Measurements from ENCODE around the gene SNX8. TPM values are rescaled to one million over a fixed set of nuclear protein-coding genes. Genes with fewer than 3 reads are reported as not detected.
"Not testable (repeated sequence)": the region's sequence is repeated elsewhere in the genome, so short reads cannot be mapped to it uniquely, and the experiment has no call there.

The SNX8 gene, protein sequence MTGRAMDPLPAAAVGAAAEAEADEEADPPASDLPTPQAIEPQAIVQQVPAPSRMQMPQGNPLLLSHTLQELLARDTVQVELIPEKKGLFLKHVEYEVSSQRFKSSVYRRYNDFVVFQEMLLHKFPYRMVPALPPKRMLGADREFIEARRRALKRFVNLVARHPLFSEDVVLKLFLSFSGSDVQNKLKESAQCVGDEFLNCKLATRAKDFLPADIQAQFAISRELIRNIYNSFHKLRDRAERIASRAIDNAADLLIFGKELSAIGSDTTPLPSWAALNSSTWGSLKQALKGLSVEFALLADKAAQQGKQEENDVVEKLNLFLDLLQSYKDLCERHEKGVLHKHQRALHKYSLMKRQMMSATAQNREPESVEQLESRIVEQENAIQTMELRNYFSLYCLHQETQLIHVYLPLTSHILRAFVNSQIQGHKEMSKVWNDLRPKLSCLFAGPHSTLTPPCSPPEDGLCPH
- 26.0 and 27.7 TPM in 2 replicates for total RNA-seq (2014; rRNA removed)
- 83.1 TPM for polyA plus RNA-seq (2012)

- peak; percentile 79 for DNase-seq (ENCODE audit: low read depth)
These were observed at the start of gene SNX8 for GRCh38 chr7:2314209-2314955. Gene SNX8 (minus strand): TSS chr7:2314441. CDS start chr7:2314421, 20 bp downstream.

GRCh38 chr7:2362385-2363088, 48.3 kb upstream of the SNX8 start:
- DNase-seq (ENCODE audit: low read depth): no peak

- DNase-seq (ENCODE audit: low read depth): no peak
These were observed 46.6 kb upstream of the SNX8 start for GRCh38 chr7:2360796-2361195.

DNA sequence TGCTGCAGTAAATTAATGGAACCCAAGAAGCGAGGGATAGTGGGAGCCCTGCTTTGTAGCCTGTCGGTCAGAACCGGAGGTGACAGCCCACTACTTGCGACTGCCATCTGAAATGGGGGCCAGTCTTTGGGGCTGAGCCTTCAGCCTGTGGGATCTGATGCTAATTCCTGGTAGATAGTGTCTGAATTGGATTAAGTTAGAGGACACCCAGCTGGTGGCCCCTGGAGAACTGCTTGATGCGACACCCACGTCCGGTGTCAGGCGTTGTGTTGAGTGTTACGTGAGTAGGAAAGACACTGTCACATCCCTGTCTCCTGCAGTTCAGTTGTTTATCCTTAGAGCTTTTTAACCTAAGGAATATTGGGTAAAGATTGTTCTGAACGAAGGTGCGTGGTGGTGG, 45.4 kb upstream of the SNX8 start:
- no peak for DNase-seq (ENCODE audit: low read depth)

GRCh38 chr7:2358968-2359527, 44.8 kb upstream of the SNX8 start:
- no peak for DNase-seq (ENCODE audit: low read depth)

DNA sequence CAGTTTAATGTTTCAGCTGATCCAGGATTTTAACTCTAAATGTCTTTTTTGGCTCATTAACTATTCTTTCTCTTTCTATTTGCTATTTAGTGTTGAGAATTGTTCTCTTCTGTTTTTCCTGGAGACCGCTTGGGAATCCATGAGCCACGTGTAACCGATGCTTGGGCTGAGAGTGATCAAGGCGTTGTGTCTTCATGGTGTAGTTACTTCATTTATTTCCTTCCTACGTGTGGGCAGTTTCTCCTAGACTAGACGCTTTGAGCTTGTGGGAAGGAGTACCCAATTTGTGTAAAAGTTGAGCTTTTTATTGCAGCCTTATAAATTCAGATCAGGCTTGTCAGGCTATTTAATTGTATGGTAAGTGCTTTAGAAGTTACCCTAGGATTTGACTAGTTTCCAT, 43.3 kb upstream of the SNX8 start:
- no peak for DNase-seq (ENCODE audit: low read depth)

- no peak for DNase-seq (ENCODE audit: low read depth)
These were observed 42.9 kb upstream of the SNX8 start for GRCh38 chr7:2357165-2357564.

GRCh38 chr7:2355705-2356008, 41.4 kb upstream of the SNX8 start:
- no peak for DNase-seq (ENCODE audit: low read depth)

DNA sequence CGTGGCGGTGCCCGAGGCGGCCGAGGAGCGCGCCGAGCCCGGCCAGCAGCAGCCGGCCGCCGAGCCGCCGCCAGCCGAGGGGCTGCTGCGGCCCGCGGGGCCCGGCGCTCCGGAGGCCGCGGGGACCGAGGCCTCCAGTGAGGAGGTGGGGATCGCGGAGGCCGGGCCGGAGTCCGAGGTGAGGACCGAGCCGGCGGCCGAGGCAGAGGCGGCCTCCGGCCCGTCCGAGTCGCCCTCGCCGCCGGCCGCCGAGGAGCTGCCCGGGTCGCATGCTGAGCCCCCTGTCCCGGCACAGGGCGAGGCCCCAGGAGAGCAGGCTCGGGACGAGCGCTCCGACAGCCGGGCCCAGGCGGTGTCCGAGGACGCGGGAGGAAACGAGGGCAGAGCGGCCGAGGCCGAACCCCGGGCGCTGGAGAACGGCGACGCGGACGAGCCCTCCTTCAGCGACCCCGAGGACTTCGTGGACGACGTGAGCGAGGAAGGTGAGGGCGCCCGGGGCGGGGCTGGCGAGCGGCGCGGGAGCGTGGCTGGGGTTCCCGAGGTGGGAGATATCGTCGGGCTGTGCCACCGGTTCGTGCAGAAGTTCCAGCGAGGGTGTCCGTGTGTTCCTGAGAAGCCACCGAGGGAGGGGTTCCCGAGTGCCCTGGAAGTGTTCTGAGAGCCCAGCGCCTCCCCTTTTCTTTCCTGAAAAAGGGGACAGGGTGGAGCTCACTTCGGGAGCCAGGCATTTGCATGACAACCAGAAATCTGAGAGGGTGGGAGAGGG, 40.9 kb upstream of the SNX8 start:
- DNase-seq (ENCODE audit: low read depth): peak; percentile 33

DNA sequence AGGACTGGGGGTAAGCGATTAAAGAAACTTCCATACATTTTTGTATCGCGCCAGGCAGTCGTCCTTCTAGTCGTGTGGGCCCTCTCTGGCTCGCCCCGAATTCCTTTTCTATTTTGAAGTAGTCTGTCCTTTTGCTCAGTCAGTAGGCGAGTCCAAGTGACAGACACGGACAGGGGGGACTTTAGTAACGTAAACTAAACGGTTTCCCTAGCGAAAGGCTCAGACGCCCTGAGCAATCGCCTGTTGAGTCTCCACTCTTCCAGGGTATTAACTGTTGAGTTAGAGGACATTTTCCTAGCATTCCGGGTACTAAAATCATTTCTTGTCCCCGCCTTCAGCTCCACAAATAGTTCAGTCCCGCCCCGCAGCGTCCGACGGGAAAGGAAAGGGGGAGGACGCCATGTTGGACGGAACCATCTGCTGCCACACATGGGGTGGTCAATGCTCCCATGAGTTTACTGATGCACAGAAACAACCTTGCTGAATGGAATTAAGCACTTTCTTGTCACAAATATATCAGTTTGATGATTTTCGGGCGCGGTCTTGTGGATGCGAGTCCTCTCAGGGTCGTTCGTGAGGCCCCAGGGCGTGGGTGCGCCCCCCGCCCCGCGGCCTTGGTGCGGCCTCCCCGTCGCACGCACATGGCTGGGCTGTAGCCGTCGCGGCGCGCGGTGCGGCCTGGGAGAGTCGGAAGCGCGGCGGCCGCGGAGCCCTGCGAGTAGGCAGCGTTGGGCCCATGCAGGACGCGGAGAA, 40.1 kb upstream of the SNX8 start, which contains the start of gene EIF3B:
TSS of gene EIF3B (plus strand) at position 642 of the 753 bp plus-strand sequence. CDS start at position 737, 95 bp downstream.
- DNase-seq (ENCODE audit: low read depth): peak; percentile 96

- DNase-seq (ENCODE audit: low read depth): peak; percentile 91
These were observed 39.6 kb upstream of the SNX8 start for GRCh38 chr7:2353936-2354185.

DNA sequence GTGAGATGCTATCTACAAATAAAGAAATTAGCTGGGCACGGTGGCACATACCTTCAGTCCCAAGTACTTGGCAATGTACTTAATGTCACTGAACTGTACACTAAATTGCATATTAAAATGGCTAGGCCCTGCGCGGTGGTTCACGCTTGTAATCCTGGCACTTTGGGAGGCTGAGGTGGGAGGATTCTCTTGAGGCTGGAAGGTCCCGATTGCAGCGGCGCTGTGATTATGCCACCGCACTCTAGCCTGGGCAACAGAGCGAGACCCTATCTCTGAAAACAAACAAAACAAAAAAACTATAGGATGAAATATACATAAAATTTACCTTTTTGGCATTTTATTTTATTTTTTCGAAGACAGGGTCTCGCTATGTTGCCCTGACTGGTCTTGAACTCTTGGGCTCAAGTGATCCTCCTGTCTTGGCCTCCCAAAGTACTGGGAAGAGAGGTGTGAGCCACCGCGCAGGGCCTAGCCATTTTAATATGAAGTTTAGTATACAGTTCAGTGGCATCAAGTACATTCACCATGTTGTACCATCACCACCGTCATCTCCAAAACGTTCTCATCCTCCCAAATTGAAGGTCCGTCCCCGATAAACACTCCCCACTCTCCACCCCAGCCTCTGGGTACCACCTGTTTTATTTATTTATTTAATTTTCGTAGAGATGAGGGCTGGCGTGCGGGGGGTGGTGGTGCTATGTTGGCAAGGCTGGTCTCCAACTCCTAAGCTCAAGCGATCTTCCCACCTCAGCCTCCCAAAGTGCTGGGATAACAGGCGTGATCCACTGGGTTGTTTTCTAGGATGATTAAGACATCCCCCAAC, 39.1 kb upstream of the SNX8 start:
- DNase-seq (ENCODE audit: low read depth): no peak

DNA sequence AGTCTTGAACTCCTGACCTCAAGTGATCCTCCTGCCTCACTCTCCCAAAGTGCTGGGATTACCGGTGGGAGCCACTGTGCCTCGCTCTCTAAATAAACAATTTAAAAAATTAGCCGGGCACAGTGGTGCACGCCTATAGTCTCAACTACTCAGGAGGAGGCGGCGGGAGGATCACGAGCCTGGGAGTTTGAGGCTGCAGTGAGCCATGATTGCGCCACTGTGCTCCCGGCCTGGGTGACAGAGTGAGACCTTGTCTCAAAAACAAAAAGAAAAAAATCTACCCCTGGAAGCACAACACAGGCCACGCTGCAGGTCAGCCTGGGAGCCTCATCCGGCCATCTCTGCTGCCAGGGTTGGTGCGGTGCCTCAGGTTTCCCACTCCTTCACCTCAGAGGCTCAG, 36.6 kb upstream of the SNX8 start:
- DNase-seq (ENCODE audit: low read depth): no peak

DNA sequence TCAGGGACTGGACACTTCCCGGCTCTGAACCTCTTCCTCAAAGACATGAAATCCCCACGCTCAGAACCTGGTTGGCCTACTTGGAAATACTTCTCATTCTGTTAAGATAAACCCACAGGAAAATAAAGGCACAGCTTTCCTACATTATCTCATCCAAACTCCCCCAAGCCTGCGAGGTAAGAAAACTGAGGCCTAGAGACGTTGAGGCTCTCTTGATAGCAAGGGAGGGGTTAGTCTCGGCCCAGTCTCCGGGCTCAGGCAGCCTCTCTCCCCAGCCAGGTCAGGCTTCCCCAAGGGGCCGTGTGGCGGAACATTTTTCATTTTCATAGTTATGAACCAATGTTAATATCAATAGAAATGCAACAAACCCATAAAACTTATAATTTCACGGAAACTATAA, 35.8 kb upstream of the SNX8 start:
- no peak for DNase-seq (ENCODE audit: low read depth)

- DNase-seq (ENCODE audit: low read depth): not testable (repeated sequence)
These were observed 33.3 kb upstream of the SNX8 start for GRCh38 chr7:2347351-2348063.

DNA sequence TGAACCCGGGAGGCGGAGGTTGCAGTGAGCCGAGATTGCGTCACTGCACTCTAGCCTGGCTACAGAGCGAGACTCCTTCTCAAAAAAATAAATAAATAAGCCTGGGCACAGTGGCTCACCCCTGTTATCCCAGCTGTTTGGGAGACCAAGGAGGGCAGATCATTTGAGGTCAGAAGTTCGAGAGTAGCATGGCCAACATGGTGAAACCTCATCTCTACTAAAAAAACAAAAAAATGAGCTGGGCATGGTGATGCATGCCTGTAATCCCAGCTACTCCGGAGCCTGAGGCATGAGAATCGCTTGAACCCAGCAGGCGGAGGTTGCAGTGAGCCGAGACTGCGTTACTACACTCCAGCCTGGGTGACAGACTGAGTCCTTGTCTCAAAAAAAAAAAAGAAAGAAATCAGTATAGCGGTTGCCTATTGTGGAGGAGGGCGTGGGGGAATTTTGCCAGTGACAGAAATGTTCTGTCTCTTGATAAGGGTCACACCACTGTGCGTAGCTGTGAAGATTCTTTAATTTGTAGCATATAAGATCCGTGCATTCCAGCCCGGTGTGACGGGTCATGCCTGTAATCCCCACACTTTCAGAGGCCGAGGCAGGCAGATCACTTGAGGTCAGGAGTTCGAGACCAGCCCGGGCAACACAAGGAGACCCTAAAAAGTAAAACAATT, 22.5 kb upstream of the SNX8 start:
- DNase-seq (ENCODE audit: low read depth): peak; percentile 80

DNA sequence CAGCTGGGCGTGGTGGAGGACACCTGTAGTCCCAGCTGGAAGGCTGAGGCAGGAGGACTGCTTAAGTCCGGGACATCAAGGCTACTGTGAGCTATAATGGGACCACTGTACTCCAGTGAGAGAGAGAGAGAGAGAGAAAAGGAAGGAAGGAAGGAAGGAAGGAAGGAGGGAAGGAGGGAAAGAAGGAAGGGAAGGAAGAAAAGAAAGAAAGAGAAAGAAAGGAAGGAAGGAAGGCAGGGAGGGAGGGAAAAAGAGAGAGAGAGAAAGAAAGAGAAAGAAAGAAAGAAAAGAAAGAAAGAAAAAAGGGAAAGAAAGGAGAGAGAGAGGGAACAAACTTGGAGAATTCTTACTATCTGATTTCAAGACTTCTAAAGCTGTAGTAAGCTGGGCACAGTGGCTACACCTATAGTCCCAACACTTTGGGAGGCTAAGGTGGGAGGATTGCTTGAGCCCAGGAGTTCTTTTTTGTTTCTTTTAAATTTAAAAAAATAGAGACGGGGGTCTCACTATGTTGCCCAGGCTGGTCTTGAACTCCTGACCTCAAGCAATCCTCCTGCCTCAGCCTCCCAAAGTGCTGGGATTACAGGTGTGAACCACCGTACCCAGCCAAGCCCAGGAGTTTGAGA, 18.5 kb upstream of the SNX8 start:
- DNase-seq (ENCODE audit: low read depth): not testable (repeated sequence)

DNA sequence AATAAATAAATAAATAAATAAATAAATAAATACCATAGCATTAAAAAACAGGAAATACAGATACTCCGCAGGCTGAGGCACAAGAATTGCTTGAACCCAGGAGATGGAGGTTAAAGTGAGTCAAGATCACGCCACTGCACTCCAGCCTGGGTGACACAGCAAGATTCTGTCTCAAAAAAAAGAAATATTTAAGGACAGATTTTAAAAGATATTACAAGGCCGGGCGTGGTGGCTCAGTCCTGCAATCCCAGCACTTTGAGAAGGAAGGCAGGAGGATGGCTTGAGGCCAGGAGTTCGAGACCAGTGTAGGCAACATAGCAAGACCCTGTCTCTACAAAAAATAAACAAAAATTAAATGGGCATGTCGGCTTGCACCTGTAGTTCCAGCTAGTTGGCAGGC, 17.5 kb upstream of the SNX8 start:
- no peak for DNase-seq (ENCODE audit: low read depth)
